Astrocyte (in vitro differentiated cells and primary cell): ENCODE data around the gene CD99L2. TPM values are rescaled to one million over a fixed set of nuclear protein-coding genes. Genes with fewer than 3 reads are reported as not detected.

Experiments
- DNase-seq: peaks from one replicate; pipeline ENCODE4 v3.0.0-alpha.2; 2010; ENCODE audit warnings: low read depth
- FAIRE-seq: peaks from 2 replicates; lab custom pipeline; 2011; peaks lifted over from hg19 to GRCh38; lab: Jason Lieb, UNC
- H2AFZ ChIP-seq: 2 replicates; pipeline ENCODE4 v1.6.0; 2012; ENCODE audit warnings: low read depth, low read length, inconsistent platforms
- H3K27ac ChIP-seq: 2 replicates; pipeline ENCODE4 v1.5.1; 2011; ENCODE audit warnings: low read depth, low read length, inconsistent platforms
- H3K27me3 ChIP-seq: 2 replicates; pipeline ENCODE4 v1.6.0; 2011; ENCODE audit warnings: low read length, inconsistent platforms; ENCODE audit not compliant: insufficient read depth
- H3K36me3 ChIP-seq: 2 replicates; pipeline ENCODE4 v1.5.1; 2011; ENCODE audit warnings: low read length, inconsistent platforms; ENCODE audit not compliant: insufficient read depth
- H3K4me1 ChIP-seq: 2 replicates; pipeline ENCODE4 v1.5.1; 2011; ENCODE audit warnings: low read length, inconsistent platforms; ENCODE audit not compliant: insufficient read depth
- H3K4me2 ChIP-seq: 2 replicates; pipeline ENCODE4 v1.6.0; 2012; ENCODE audit warnings: low read length, inconsistent platforms
- H3K4me3 ChIP-seq: 2 replicates; pipeline ENCODE4 v1.5.1; 2011; ENCODE audit warnings: low read depth, mild to moderate bottlenecking, low read length, inconsistent platforms; ENCODE audit not compliant: insufficient read depth
- H3K79me2 ChIP-seq: 2 replicates; pipeline ENCODE4 v1.6.0; 2012; ENCODE audit warnings: mild to moderate bottlenecking, low read length, inconsistent platforms; ENCODE audit not compliant: insufficient read depth
- H3K9ac ChIP-seq: 2 replicates; pipeline ENCODE4 v1.6.0; 2012; ENCODE audit warnings: mild to moderate bottlenecking, low read length, inconsistent platforms
- H3K9me3 ChIP-seq: 2 replicates; pipeline ENCODE4 v1.5.1; 2012; ENCODE audit warnings: low read depth, mild to moderate bottlenecking, low read length, inconsistent platforms; ENCODE audit not compliant: insufficient read depth
- H4K20me1 ChIP-seq: 2 replicates; pipeline ENCODE4 v1.6.0; 2012; ENCODE audit warnings: low read length, inconsistent platforms; ENCODE audit not compliant: insufficient read depth
- H3K27ac Mint-ChIP-seq: one replicate; pipeline ENCODE4 v1.8.0; 2021; ENCODE audit warnings: mild to moderate bottlenecking, mixed read lengths; ENCODE audit not compliant: unreplicated experiment
- H3K27me3 Mint-ChIP-seq: one replicate; pipeline ENCODE4 v1.8.0; 2021; ENCODE audit warnings: low read depth, mixed read lengths; ENCODE audit not compliant: unreplicated experiment
- H3K36me3 Mint-ChIP-seq: one replicate; pipeline ENCODE4 v1.8.0; 2021; ENCODE audit warnings: low read depth, mixed read lengths; ENCODE audit not compliant: unreplicated experiment
- H3K4me1 Mint-ChIP-seq: one replicate; pipeline ENCODE4 v1.8.0; 2021; ENCODE audit warnings: low read depth, mixed read lengths; ENCODE audit not compliant: unreplicated experiment
- H3K4me3 Mint-ChIP-seq: one replicate; pipeline ENCODE4 v1.8.0; 2021; ENCODE audit warnings: mild to moderate bottlenecking, moderate library complexity, mixed read lengths; ENCODE audit not compliant: unreplicated experiment
- H3K9me3 Mint-ChIP-seq: one replicate; pipeline ENCODE4 v1.8.0; 2021; ENCODE audit warnings: mild to moderate bottlenecking, mixed read lengths; ENCODE audit not compliant: unreplicated experiment
- CTCF ChIP-seq: IDR thresholded peaks from 2 replicates; pipeline ENCODE4 v1.5.1; 2011; ENCODE audit warnings: low read depth, mild to moderate bottlenecking, inconsistent platforms, low read length, moderate library complexity; ENCODE audit not compliant: insufficient read depth
- EZH2 ChIP-seq: IDR thresholded peaks from 2 replicates; pipeline ENCODE4 v1.6.1; 2012; ENCODE audit warnings: mild to moderate bottlenecking, low read length, inconsistent platforms; ENCODE audit not compliant: insufficient read depth
- total RNA-seq: library from RNA; stranded (reverse); gene quantifications from 2 replicates; pipeline ENCODE4 v1.2.1, GENCODE V29; 2021

The CD99L2 gene
- total RNA-seq, 1 donor from 2014 or later = 38.4 TPM

GRCh38 chrX:150762258-150763165 lies 136.0 kb downstream of the CD99L2 start:
- no peaks in the 10 kb centered on the region for H4K20me1 ChIP-seq

GRCh38 chrX:150761819-150762216 lies 136.7 kb downstream of the CD99L2 start:
- no peak overlapping the region for H3K4me3 ChIP-seq
- H3K4me3 Mint-ChIP-seq = no peak overlapping the region
- no peaks in the 10 kb centered on the region for H3K79me2 ChIP-seq
- no peak overlapping the region for H3K4me2 ChIP-seq
- H4K20me1 ChIP-seq = no peaks in the 10 kb centered on the region
- no peak overlapping the region for H3K27ac Mint-ChIP-seq
- no peaks in the 10 kb centered on the region for H3K27me3 ChIP-seq
- H3K9me3 Mint-ChIP-seq = no peaks in the 10 kb centered on the region
- no peak overlapping the region for H2AFZ ChIP-seq
- no peaks in the 10 kb centered on the region for H3K9me3 ChIP-seq
- no peaks in the 10 kb centered on the region for H3K36me3 ChIP-seq
- peaks cover 9% of the 10 kb centered on the region for H3K4me1 Mint-ChIP-seq
- no peak overlapping the region for H3K9ac ChIP-seq
- DNase-seq = no peak
- H3K4me1 ChIP-seq = no peaks in the 10 kb centered on the region
- FAIRE-seq = no peak
- no peaks in the 10 kb centered on the region for H3K27me3 Mint-ChIP-seq
- TF ChIP-seq CTCF = no peak
- TF ChIP-seq EZH2 = no peak
- H3K36me3 Mint-ChIP-seq = peaks cover 5% of the 10 kb centered on the region
- no peak overlapping the region for H3K27ac ChIP-seq

More at GRCh38 chrX:150762258-150763165, 136.0 kb downstream of the CD99L2 start:
- Histone ChIP-seq H2AFZ (no peak overlapping the region), H3K4me1 (peaks cover 7% of the 10 kb centered on the region), H3K36me3 (no peaks in the 10 kb centered on the region), H3K4me2 (no peak overlapping the region), H3K4me3 (no peak overlapping the region), H3K27ac (no peak overlapping the region), H3K9ac (no peak overlapping the region), H3K27me3 (no peaks in the 10 kb centered on the region), H3K9me3 (no peaks in the 10 kb centered on the region), H3K79me2 (no peaks in the 10 kb centered on the region)
- no peak for TF ChIP-seq EZH2
- no peak for TF ChIP-seq CTCF
- Mint-ChIP-seq H3K4me3 (no peak overlapping the region), H3K9me3 (no peaks in the 10 kb centered on the region), H3K27me3 (no peaks in the 10 kb centered on the region), H3K36me3 (peaks cover 2% of the 10 kb centered on the region), H3K4me1 (peaks cover 9% of the 10 kb centered on the region), H3K27ac (no peak overlapping the region)
- DNase-seq = no peak
- peak; percentile 66 for FAIRE-seq
